HCT116 (cell line): ENCODE results near the gene ANKRD13D. TPM values are rescaled to one million over a fixed set of nuclear protein-coding genes. Genes with fewer than 3 reads are reported as not detected.

Source experiments
- ATAC-seq: fragments of 200-7000 bp; cut with Tn5 transposase; 2 replicates; pipeline ENCODE4 v1.9.1; 2020; ENCODE audit warnings: mild to moderate bottlenecking, moderate library complexity
- BruUV-seq: library from RNA; stranded (reverse); fragments of 400-500 nt; replicated peaks from 2 replicates; lab custom pipeline; 2021; lab: Mats Ljungman, UMichigan
- CTCF ChIA-PET: fragments of 300-600 bp; sonication (Branson Sonifier 250); formaldehyde crosslinking; loops from one replicate; lab custom pipeline; 2021; ENCODE audit warnings: antibody characterized with exemption; lab: Charles Lee
- POLR2A ChIA-PET: fragments of 300-600, 350-600 bp; sonication (Branson Sonifier 250); formaldehyde crosslinking; loops from one replicate; lab custom pipeline; 2021; ENCODE audit warnings: antibody characterized with exemption; lab: Charles Lee
- RAD21 ChIA-PET, 2 experiments: fragments of 300-600 bp; sonication (Branson Sonifier 250); formaldehyde crosslinking; loops; one replicate each; lab custom pipeline; 2023; ENCODE audit warnings: low total read pairs in 2 of 2; ENCODE audit not compliant: uncharacterized antibody in 2 of 2, unreplicated experiment in 2 of 2, low non-redundant PET in 1 of 2; lab: Charles Lee
- DNase-seq: peaks from one replicate; pipeline ENCODE4 v3.0.0-alpha.2; 2010; ENCODE audit warnings: low read depth, low spot score
- H2AFZ ChIP-seq: fragments of 200-600 bp; shearing (Covaris generic), sonication (generic); 2 replicates; pipeline ENCODE4 v1.6.1; 2017; ENCODE audit warnings: low read depth, mixed run types, mixed read lengths, antibody characterized with exemption, low read length; ENCODE audit not compliant: poor library complexity, severe bottlenecking
- H3K27ac ChIP-seq: 2 replicates; pipeline ENCODE4 v1.5.1; 2012; ENCODE audit warnings: low read depth, low read length
- H3K27me3 ChIP-seq: fragments of 200-600 bp; sonication (generic); 2 replicates; pipeline ENCODE4 v1.6.1; 2016; ENCODE audit warnings: mixed run types, low read length, mixed read lengths; ENCODE audit not compliant: insufficient read depth
- H3K36me3 ChIP-seq, 2 experiments: fragments of 200-500 bp in 1 of 2; fragments of 200-600 bp in 1 of 2; sonication (Bioruptor generic) in 1 of 2; sonication (generic) in 1 of 2; 2 replicates each; pipeline versions ENCODE4 v1.5.1 to v1.6.1; 2014 to 2016; ENCODE audit warnings: low read length in 2 of 2, inconsistent platforms in 1 of 2, mixed read lengths in 1 of 2, mixed run types in 1 of 2; ENCODE audit not compliant: insufficient read depth in 2 of 2, control insufficient read depth in 1 of 2
- H3K4me1 ChIP-seq, 2 experiments: fragments of 200-600 bp in 1 of 2; sonication (generic) in 1 of 2; 2 replicates each; pipeline versions ENCODE4 v1.5.1 to v1.6.1; 2012 to 2017; ENCODE audit warnings: low read length in 2 of 2, inconsistent platforms in 1 of 2, mild to moderate bottlenecking in 1 of 2, mixed read lengths in 1 of 2, mixed run types in 1 of 2, moderate library complexity in 1 of 2; ENCODE audit not compliant: insufficient read depth in 2 of 2, control insufficient read depth in 1 of 2
- H3K4me2 ChIP-seq: fragments of 200-600 bp; sonication (generic); 2 replicates; pipeline ENCODE4 v1.6.1; 2017; ENCODE audit warnings: mixed run types, low read length, mixed read lengths
- H3K4me3 ChIP-seq, 2 experiments: fragments of 200-600 bp in 1 of 2; sonication (generic) in 1 of 2; replicated peaks in 1 of 2; 2 replicates each; pipeline ENCODE4 v1.5.1; 2011 to 2016; ENCODE audit warnings: low read length in 2 of 2, control low read depth in 1 of 2, low read depth in 1 of 2, mild to moderate bottlenecking in 1 of 2, mixed read lengths in 1 of 2, mixed run types in 1 of 2
- H3K79me2 ChIP-seq: fragments of 200-600 bp; sonication (generic); 2 replicates; pipeline ENCODE4 v1.6.1; 2017; ENCODE audit warnings: mild to moderate bottlenecking, mixed run types, low read length, moderate library complexity, mixed read lengths; ENCODE audit not compliant: insufficient read depth
- H3K9ac ChIP-seq: fragments of 200-600 bp; sonication (generic); 2 replicates; pipeline ENCODE4 v1.6.1; 2016; ENCODE audit warnings: low read length, mixed read lengths
- H3K9me2 ChIP-seq: fragments of 200-600 bp; sonication (generic), shearing (Covaris generic); 2 replicates; pipeline ENCODE4 v1.6.1; 2017; ENCODE audit warnings: mixed run types, mild to moderate bottlenecking, moderate library complexity; ENCODE audit not compliant: insufficient read depth
- H3K9me3 ChIP-seq, 2 experiments: fragments of 200-500 bp in 1 of 2; fragments of 200-600 bp in 1 of 2; sonication (Bioruptor generic) in 1 of 2; sonication (generic) in 1 of 2; 2 replicates each; pipeline ENCODE4 v1.6.1; 2014 to 2017; ENCODE audit warnings: low read length in 2 of 2, mixed read lengths in 2 of 2, inconsistent platforms in 1 of 2, low read depth in 1 of 2, mild to moderate bottlenecking in 1 of 2, mixed run types in 1 of 2, moderate library complexity in 1 of 2; ENCODE audit not compliant: control insufficient read depth in 1 of 2, insufficient read depth in 1 of 2
- H4K20me1 ChIP-seq: fragments of 200-600 bp; sonication (generic), shearing (Covaris generic); 2 replicates; pipeline ENCODE4 v1.6.1; 2017; ENCODE audit warnings: mixed run types, mild to moderate bottlenecking, moderate library complexity; ENCODE audit not compliant: insufficient read depth
- SIN3A ChIP-seq: IDR thresholded peaks from 2 replicates; pipeline ENCODE4 v1.6.1; 2012; ENCODE audit warnings: low read depth
- TCF7L2 ChIP-seq: IDR thresholded peaks from 2 replicates; pipeline ENCODE4 v1.7.0; 2011; ENCODE audit warnings: borderline replicate concordance, inconsistent platforms; ENCODE audit not compliant: insufficient read depth, insufficient read length; ENCODE audit errors: extremely low read depth
- ZFX ChIP-seq: fragments of 450-650 bp; IDR thresholded peaks from 2 replicates; pipeline ENCODE4 v1.6.1; 2017
- intact Hi-C: fragments of 100-400 bp; cut with micrococcal nuclease; formaldehyde crosslinking; loops from 2 replicates; pipeline ENCODE4 v1.10.0; 2022
- total RNA-seq: library from RNA; stranded (reverse); gene quantifications from one replicate; pipeline ENCODE4 v1.2.1, GENCODE V29; 2021; ENCODE audit not compliant: unreplicated experiment
- TF ChIP-seq, protein P1 (sequence below): IDR thresholded peaks from 2 replicates; pipeline ENCODE4 v1.6.1; 2012; ENCODE audit warnings: low read depth
- TF ChIP-seq, protein P2 (sequence below): IDR thresholded peaks from 2 replicates; pipeline ENCODE4 v1.6.1; 2012
- TF ChIP-seq, protein P3 (sequence below): IDR thresholded peaks from 2 replicates; pipeline ENCODE4 v1.6.1; 2012
- TF ChIP-seq, protein P4 (sequence below), 3 experiments: fragments of 200-600 bp in 1 of 3; sonication (generic) in 1 of 3; IDR thresholded peaks in 2 of 3; conservative IDR thresholded peaks in 1 of 3; 2 replicates each; pipeline ENCODE4 v1.5.1; 2012 to 2017; ENCODE audit warnings: low read depth in 2 of 3, low read length in 2 of 3, antibody characterized with exemption in 1 of 3, borderline replicate concordance in 1 of 3, control low read depth in 1 of 3, mild to moderate bottlenecking in 1 of 3, mixed read lengths in 1 of 3, mixed run types in 1 of 3, moderate library complexity in 1 of 3; ENCODE audit not compliant: insufficient read depth in 1 of 3

The ANKRD13D gene
- total RNA-seq, 1 experiment from 2014 or later: 61.1 TPM

DNA sequence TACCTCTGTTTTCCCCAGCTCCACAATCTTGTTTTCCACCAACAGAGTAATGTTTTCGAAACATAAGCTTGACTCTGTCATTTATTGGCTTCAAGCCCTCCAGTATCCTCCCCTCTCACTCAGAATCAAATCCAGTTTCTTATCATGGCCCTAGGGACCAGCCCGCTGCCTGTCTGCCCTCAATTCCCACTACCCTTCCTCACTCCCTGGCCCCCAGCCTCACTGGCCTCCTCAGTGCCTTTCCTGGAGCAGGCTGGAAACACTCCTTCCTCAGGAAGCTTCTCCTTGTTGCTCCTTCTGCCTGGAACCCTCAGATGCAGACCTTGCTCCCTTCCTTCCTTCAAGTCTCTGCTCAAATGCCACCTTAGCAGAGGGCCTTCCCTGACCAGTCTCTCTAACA is 60.4 kb downstream of the ANKRD13D start:
- ChIA-PET POLR2A (no interaction called here), CTCF (interaction anchor here (0.8 to 16.6 kb wide), 3 partner anchors 27 to 52 kb away, joined by 3 to 456 read pairs (median 5); partner anchors contain the start of genes CLCF1 and PPP1CA), RAD21 (no interaction called here)
- intact Hi-C loops: no loop called here
- H2AFZ ChIP-seq: no peak overlapping the region
- no peaks in the 10 kb centered on the region for H3K36me3 ChIP-seq
- no peak for DNase-seq
- H3K79me2 ChIP-seq: no peaks in the 10 kb centered on the region; the same call in 1 of the 2 replicates
- no peak for TF ChIP-seq SIN3A
- TF ChIP-seq, protein P1, sequence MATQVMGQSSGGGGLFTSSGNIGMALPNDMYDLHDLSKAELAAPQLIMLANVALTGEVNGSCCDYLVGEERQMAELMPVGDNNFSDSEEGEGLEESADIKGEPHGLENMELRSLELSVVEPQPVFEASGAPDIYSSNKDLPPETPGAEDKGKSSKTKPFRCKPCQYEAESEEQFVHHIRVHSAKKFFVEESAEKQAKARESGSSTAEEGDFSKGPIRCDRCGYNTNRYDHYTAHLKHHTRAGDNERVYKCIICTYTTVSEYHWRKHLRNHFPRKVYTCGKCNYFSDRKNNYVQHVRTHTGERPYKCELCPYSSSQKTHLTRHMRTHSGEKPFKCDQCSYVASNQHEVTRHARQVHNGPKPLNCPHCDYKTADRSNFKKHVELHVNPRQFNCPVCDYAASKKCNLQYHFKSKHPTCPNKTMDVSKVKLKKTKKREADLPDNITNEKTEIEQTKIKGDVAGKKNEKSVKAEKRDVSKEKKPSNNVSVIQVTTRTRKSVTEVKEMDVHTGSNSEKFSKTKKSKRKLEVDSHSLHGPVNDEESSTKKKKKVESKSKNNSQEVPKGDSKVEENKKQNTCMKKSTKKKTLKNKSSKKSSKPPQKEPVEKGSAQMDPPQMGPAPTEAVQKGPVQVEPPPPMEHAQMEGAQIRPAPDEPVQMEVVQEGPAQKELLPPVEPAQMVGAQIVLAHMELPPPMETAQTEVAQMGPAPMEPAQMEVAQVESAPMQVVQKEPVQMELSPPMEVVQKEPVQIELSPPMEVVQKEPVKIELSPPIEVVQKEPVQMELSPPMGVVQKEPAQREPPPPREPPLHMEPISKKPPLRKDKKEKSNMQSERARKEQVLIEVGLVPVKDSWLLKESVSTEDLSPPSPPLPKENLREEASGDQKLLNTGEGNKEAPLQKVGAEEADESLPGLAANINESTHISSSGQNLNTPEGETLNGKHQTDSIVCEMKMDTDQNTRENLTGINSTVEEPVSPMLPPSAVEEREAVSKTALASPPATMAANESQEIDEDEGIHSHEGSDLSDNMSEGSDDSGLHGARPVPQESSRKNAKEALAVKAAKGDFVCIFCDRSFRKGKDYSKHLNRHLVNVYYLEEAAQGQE: no peak
- no peak for TF ChIP-seq ZFX
- TF ChIP-seq, protein P2, sequence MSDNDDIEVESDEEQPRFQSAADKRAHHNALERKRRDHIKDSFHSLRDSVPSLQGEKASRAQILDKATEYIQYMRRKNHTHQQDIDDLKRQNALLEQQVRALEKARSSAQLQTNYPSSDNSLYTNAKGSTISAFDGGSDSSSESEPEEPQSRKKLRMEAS: no peak
- no peak for TF ChIP-seq TCF7L2
- TF ChIP-seq, protein P3, sequence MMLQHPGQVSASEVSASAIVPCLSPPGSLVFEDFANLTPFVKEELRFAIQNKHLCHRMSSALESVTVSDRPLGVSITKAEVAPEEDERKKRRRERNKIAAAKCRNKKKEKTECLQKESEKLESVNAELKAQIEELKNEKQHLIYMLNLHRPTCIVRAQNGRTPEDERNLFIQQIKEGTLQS: no peak
- TF ChIP-seq, protein P4, sequence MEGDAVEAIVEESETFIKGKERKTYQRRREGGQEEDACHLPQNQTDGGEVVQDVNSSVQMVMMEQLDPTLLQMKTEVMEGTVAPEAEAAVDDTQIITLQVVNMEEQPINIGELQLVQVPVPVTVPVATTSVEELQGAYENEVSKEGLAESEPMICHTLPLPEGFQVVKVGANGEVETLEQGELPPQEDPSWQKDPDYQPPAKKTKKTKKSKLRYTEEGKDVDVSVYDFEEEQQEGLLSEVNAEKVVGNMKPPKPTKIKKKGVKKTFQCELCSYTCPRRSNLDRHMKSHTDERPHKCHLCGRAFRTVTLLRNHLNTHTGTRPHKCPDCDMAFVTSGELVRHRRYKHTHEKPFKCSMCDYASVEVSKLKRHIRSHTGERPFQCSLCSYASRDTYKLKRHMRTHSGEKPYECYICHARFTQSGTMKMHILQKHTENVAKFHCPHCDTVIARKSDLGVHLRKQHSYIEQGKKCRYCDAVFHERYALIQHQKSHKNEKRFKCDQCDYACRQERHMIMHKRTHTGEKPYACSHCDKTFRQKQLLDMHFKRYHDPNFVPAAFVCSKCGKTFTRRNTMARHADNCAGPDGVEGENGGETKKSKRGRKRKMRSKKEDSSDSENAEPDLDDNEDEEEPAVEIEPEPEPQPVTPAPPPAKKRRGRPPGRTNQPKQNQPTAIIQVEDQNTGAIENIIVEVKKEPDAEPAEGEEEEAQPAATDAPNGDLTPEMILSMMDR (IDR thresholded peaks at IDR 0.05 in 2 of 3, conservative IDR thresholded peaks at IDR 0.05 in 1 of 3; ENCODE audit: borderline replicate concordance in 1 of 3, insufficient read depth in 1 of 3, low read depth in 2 of 3, low read length in 2 of 3): no peak
- BruUV-seq: no TSS peak
- H3K9ac ChIP-seq: no peak overlapping the region
- H3K27ac ChIP-seq: no peak overlapping the region
- no peaks in the 10 kb centered on the region for H3K9me2 ChIP-seq
- no peak for ATAC-seq
- H3K4me1 ChIP-seq: peaks cover 28 to 74% of the 10 kb centered on the region in 2 experiments
- no peaks in the 10 kb centered on the region for H3K27me3 ChIP-seq
- no peaks in the 10 kb centered on the region for H4K20me1 ChIP-seq
- H3K9me3 ChIP-seq: no peaks in the 10 kb centered on the region
- no peak overlapping the region for H3K4me3 ChIP-seq
- no peak overlapping the region for H3K4me2 ChIP-seq
